Mononuclear cell (primary cell): ENCODE results near the gene TTLL5. TPM values are rescaled to one million over a fixed set of nuclear protein-coding genes. Genes with fewer than 3 reads are reported as not detected.
"Not testable (repeated sequence)": the region's sequence is repeated elsewhere in the genome, so short reads cannot be mapped to it uniquely, and the experiment has no call there.

ENCODE experiments used
- H3K27me3 ChIP-seq: 2 replicates; pipeline ENCODE4 v1.6.0; 2011; ENCODE audit warnings: low read length, control low read depth; ENCODE audit not compliant: insufficient read depth
- H3K4me1 ChIP-seq: 2 replicates; pipeline ENCODE4 v1.5.1; 2011; ENCODE audit warnings: mild to moderate bottlenecking, low read length, control low read depth; ENCODE audit not compliant: insufficient read depth
- H3K4me3 ChIP-seq: 2 replicates; pipeline ENCODE4 v1.5.1; 2011; ENCODE audit warnings: mild to moderate bottlenecking, low read length, moderate library complexity
- H3K9me3 ChIP-seq: 2 replicates; pipeline ENCODE4 v1.5.1; 2011; ENCODE audit warnings: low read depth, mild to moderate bottlenecking, control low read depth, low read length
- total RNA-seq: library from RNA; depleted of rRNA; stranded (reverse); fragments of >200 nt; gene quantifications from one replicate; pipeline ENCODE4 v1.2.3, GENCODE V29; 2012

The TTLL5 gene
- total RNA-seq, 1 donor, result 10.6 TPM

GRCh38 chr14:75660238-75660629, 812 bp upstream of the TTLL5 start:
- Histone ChIP-seq H3K4me1 (peaks cover 18% of the 10 kb centered on the region), H3K9me3 (no peaks in the 10 kb centered on the region), H3K4me3 (peak overlapping the region; percentile 94), H3K27me3 (no peaks in the 10 kb centered on the region)

GRCh38 chr14:75661499-75661814, 411 bp downstream of the TTLL5 start:
- Histone ChIP-seq H3K4me3 (peak overlapping the region; percentile 94), H3K9me3 (no peaks in the 10 kb centered on the region), H3K4me1 (peaks cover 18% of the 10 kb centered on the region), H3K27me3 (no peaks in the 10 kb centered on the region)

GRCh38 chr14:75662966-75663365, 1.9 kb downstream of the TTLL5 start:
- Histone ChIP-seq H3K9me3 (no peaks in the 10 kb centered on the region), H3K4me1 (peaks cover 18% of the 10 kb centered on the region), H3K27me3 (no peaks in the 10 kb centered on the region), H3K4me3 (no peak overlapping the region)

GRCh38 chr14:75667099-75667765, 6.2 kb downstream of the TTLL5 start:
- H3K27me3 ChIP-seq, result no peaks in the 10 kb centered on the region
- H3K9me3 ChIP-seq, result no peaks in the 10 kb centered on the region
- H3K4me1 ChIP-seq, result peaks cover 2% of the 10 kb centered on the region
- H3K4me3 ChIP-seq, result no peak overlapping the region

GRCh38 chr14:75672605-75673192, 11.7 kb downstream of the TTLL5 start:
- no peaks in the 10 kb centered on the region for H3K27me3 ChIP-seq
- no peaks in the 10 kb centered on the region for H3K9me3 ChIP-seq
- no peak overlapping the region for H3K4me3 ChIP-seq
- H3K4me1 ChIP-seq, result no peaks in the 10 kb centered on the region

GRCh38 chr14:75673345-75674035, 12.4 kb downstream of the TTLL5 start:
- H3K4me1 ChIP-seq, result no peaks in the 10 kb centered on the region
- H3K27me3 ChIP-seq, result no peaks in the 10 kb centered on the region
- H3K9me3 ChIP-seq, result no peaks in the 10 kb centered on the region
- H3K4me3 ChIP-seq, result no peak overlapping the region

- no peak overlapping the region for H3K4me3 ChIP-seq
- H3K27me3 ChIP-seq, result no peaks in the 10 kb centered on the region
- H3K4me1 ChIP-seq, result no peaks in the 10 kb centered on the region
- H3K9me3 ChIP-seq, result no peaks in the 10 kb centered on the region
These were observed 14.4 kb downstream of the TTLL5 start for GRCh38 chr14:75675265-75675960.

- Histone ChIP-seq H3K27me3 (no peaks in the 10 kb centered on the region), H3K9me3 (no peaks in the 10 kb centered on the region), H3K4me1 (no peaks in the 10 kb centered on the region), H3K4me3 (no peak overlapping the region)
These were observed 24.9 kb downstream of the TTLL5 start for GRCh38 chr14:75685910-75686309.

- Histone ChIP-seq H3K9me3 (no peaks in the 10 kb centered on the region), H3K4me1 (no peaks in the 10 kb centered on the region), H3K27me3 (no peaks in the 10 kb centered on the region), H3K4me3 (no peak overlapping the region)
These were observed 28.0 kb downstream of the TTLL5 start for GRCh38 chr14:75689012-75689411.

- Histone ChIP-seq H3K4me1 (no peaks in the 10 kb centered on the region), H3K4me3 (no peak overlapping the region), H3K27me3 (no peaks in the 10 kb centered on the region), H3K9me3 (no peaks in the 10 kb centered on the region)
These were observed 29.0 kb downstream of the TTLL5 start for GRCh38 chr14:75690010-75690409.

GRCh38 chr14:75695025-75695424, 34.0 kb downstream of the TTLL5 start:
- not testable (repeated sequence) for H3K4me3 ChIP-seq, H3K9me3 ChIP-seq, H3K27me3 ChIP-seq, H3K4me1 ChIP-seq

GRCh38 chr14:75697386-75697785, 36.3 kb downstream of the TTLL5 start:
- no peaks in the 10 kb centered on the region for H3K9me3 ChIP-seq
- H3K4me1 ChIP-seq, result no peaks in the 10 kb centered on the region
- H3K4me3 ChIP-seq, result no peak overlapping the region
- H3K27me3 ChIP-seq, result no peaks in the 10 kb centered on the region

- Histone ChIP-seq H3K9me3 (no peaks in the 10 kb centered on the region), H3K27me3 (no peaks in the 10 kb centered on the region), H3K4me3 (no peak overlapping the region), H3K4me1 (no peaks in the 10 kb centered on the region)
These were observed 36.9 kb downstream of the TTLL5 start for GRCh38 chr14:75697918-75698317.

GRCh38 chr14:75699331-75699730, 38.3 kb downstream of the TTLL5 start:
- Histone ChIP-seq H3K4me1 (no peaks in the 10 kb centered on the region), H3K4me3 (no peak overlapping the region), H3K9me3 (no peaks in the 10 kb centered on the region), H3K27me3 (no peaks in the 10 kb centered on the region)

GRCh38 chr14:75700295-75700694, 39.2 kb downstream of the TTLL5 start:
- Histone ChIP-seq H3K4me1 (no peaks in the 10 kb centered on the region), H3K4me3 (no peak overlapping the region), H3K9me3 (no peaks in the 10 kb centered on the region), H3K27me3 (no peaks in the 10 kb centered on the region)
